Measurements from ENCODE around the gene STK17A.

The STK17A gene

DNA sequence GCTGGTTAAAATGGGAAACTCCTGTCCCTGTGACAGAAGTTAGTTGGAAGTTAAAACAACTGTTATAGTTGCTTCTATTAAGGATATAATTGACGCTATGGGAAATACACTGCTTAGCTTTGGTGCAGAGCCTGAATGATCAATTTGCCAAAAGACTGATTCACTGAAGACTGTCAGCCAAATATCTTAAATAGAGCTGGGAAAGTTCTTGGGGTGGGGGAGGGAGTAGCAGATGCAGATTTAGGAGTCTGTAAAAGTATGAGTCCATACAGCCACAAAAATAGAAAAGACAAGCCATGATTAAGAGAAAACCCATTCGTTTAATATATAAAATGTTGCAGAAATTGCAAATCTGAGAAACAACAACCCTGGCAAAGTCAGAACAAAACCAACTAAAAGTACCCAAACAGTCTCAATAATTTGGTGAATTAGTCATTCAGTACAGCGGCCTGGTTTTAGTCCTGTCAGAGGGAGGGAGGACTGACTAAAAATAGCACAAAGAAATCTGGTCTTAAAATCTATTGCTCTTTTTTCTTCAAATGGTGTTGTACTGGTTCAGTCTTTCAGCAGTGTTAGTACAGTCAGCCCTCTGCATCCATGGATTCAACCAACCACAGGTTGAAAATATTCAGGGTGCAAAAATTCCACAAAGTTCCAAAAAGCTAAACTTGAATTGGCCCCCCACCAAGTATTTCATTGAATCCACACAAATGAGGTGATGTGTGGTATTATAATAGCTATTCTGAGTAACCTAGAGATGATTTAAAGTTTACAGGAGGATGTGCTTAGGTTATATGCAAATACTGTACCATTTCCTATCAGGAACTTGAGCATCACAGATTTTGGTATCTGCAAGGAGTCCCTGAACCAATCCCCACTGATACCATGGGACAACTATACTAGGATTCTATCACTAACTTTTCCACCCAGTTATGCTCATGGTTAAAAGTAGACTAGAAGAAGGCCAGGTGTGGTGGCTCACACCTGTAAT lies 30.0 kb downstream of the STK17A start:
- Histone ChIP-seq H3K36me3 (replicated peaks in 1 of 2; ENCODE audit: control insufficient read depth in 2 of 2, insufficient read depth in 2 of 2, low read length in 2 of 2) (peaks cover 6 to 47% of the 10 kb centered on the region in 2 donors), H3K9ac (ENCODE audit: low read depth, low read length, poor library complexity) (no peak overlapping the region), H3K14ac (ENCODE audit: low read length) (no peak overlapping the region), H3K79me1 (ENCODE audit: low read depth, low read length) (no peaks in the 10 kb centered on the region), H2AK5ac (ENCODE audit: low read depth, low read length) (no peak overlapping the region), H2BK15ac (ENCODE audit: low read length) (no peak overlapping the region), H3K23ac (ENCODE audit: low read depth, low read length, poor library complexity) (no peak overlapping the region), H3K18ac (ENCODE audit: low read length) (no peak overlapping the region), H3K4me1 (ENCODE audit: control insufficient read depth in 2 of 2, insufficient read depth in 1 of 2, low read depth in 1 of 2, low read length in 2 of 2) (peaks cover under 1 to 2% of the 10 kb centered on the region in 2 donors), H2BK5ac (ENCODE audit: low read length) (no peak overlapping the region), H3K4me3 (ENCODE audit: low read length in 2 of 2) (no peak overlapping the region), H3K4ac (ENCODE audit: low read length) (no peak overlapping the region), H3K27ac (replicated peaks; ENCODE audit: low read length) (no peak overlapping the region), H2BK12ac (ENCODE audit: low read length) (no peak overlapping the region), H2AFZ (ENCODE audit: low read length) (no peak overlapping the region), H4K91ac (ENCODE audit: low read depth, low read length, poor library complexity) (no peak overlapping the region), H3K4me2 (ENCODE audit: insufficient read depth, low read length, poor library complexity, severe bottlenecking) (no peak overlapping the region), H4K8ac (ENCODE audit: low read depth, low read length) (no peak overlapping the region), H2BK120ac (ENCODE audit: low read depth, low read length) (no peak overlapping the region), H3K9me3 (replicated peaks in 1 of 2; ENCODE audit: control insufficient read depth in 2 of 2, insufficient read depth in 1 of 2, low read depth in 1 of 2, low read length in 2 of 2) (peaks cover 0 to 3% of the 10 kb centered on the region in 2 donors), H3K27me3 (ENCODE audit: control insufficient read depth in 3 of 3, insufficient read depth in 3 of 3, low read depth in 1 of 3, low read length in 3 of 3) (no peaks in the 10 kb centered on the region)
- no CpG with 5 or more reads among the region's 3 CpGs for WGBS, 2 donors (ENCODE audit: extremely low coverage in 2 of 2, insufficient read length in 2 of 2, insufficient replicate concordance in 1 of 2)
- DNase-seq (ENCODE audit: low spot score), result no peak

DNA sequence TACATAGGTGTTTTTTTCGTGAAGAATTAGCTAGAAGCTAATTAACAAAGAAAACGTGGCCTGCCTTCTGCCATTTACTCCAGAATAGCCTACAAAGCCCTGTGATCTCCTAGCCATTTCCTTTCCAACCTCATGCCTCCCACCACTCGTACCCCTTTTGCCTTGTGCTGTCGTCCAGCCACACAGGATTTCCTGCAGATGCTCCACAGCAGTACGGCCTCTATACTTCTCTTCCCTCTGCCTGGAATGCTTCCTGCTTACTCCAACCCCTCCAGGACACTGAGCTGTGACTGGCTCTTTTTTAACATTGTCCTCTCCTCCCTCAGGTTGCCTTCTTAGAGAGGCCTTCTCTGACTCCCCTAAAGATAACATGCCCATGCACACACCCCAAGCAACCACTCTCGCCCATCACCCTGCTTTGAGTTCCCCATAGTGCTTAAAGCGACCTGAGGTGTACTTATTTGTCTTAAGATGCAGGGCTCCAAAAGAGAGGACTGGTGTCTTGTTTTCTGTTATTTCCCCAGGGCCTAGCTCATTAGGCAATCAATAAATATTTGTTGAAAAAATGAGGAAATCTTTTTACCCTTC lies 32.7 kb downstream of the STK17A start:
- no peak overlapping the region for H2BK120ac ChIP-seq (ENCODE audit: low read depth, low read length)
- no peak overlapping the region for H3K4me2 ChIP-seq (ENCODE audit: insufficient read depth, low read length, poor library complexity, severe bottlenecking)
- no peak overlapping the region for H4K91ac ChIP-seq (ENCODE audit: low read depth, low read length, poor library complexity)
- no CpG with 5 or more reads among the region's 7 CpGs for WGBS, 2 donors (ENCODE audit: extremely low coverage in 2 of 2, insufficient read length in 2 of 2, insufficient replicate concordance in 1 of 2)
- no peak overlapping the region for H3K4ac ChIP-seq (ENCODE audit: low read length)
- H2AFZ ChIP-seq (ENCODE audit: low read length), result no peak overlapping the region
- no peaks in the 10 kb centered on the region for H3K27me3 ChIP-seq (ENCODE audit: control insufficient read depth in 3 of 3, insufficient read depth in 3 of 3, low read depth in 1 of 3, low read length in 3 of 3)
- no peak overlapping the region for H3K4me3 ChIP-seq (ENCODE audit: low read length in 2 of 2)
- peaks cover 0 to 5% of the 10 kb centered on the region in 2 donors for H3K9me3 ChIP-seq (replicated peaks in 1 of 2; ENCODE audit: control insufficient read depth in 2 of 2, insufficient read depth in 1 of 2, low read depth in 1 of 2, low read length in 2 of 2)
- no peaks in the 10 kb centered on the region for H3K79me1 ChIP-seq (ENCODE audit: low read depth, low read length)
- H4K8ac ChIP-seq (ENCODE audit: low read depth, low read length), result no peak overlapping the region
- peaks cover 6 to 11% of the 10 kb centered on the region in 2 donors for H3K4me1 ChIP-seq (ENCODE audit: control insufficient read depth in 2 of 2, insufficient read depth in 1 of 2, low read depth in 1 of 2, low read length in 2 of 2)
- no peak overlapping the region for H2BK5ac ChIP-seq (ENCODE audit: low read length)
- H3K18ac ChIP-seq (ENCODE audit: low read length), result no peak overlapping the region
- DNase-seq (ENCODE audit: low spot score), result no peak
- no peak overlapping the region for H3K9ac ChIP-seq (ENCODE audit: low read depth, low read length, poor library complexity)
- H3K27ac ChIP-seq (replicated peaks; ENCODE audit: low read length), result no peak overlapping the region
- H2BK15ac ChIP-seq (ENCODE audit: low read length), result no peak overlapping the region
- no peak overlapping the region for H2BK12ac ChIP-seq (ENCODE audit: low read length)
- no peak overlapping the region for H2AK5ac ChIP-seq (ENCODE audit: low read depth, low read length)
- H3K14ac ChIP-seq (ENCODE audit: low read length), result no peak overlapping the region
- H3K23ac ChIP-seq (ENCODE audit: low read depth, low read length, poor library complexity), result no peak overlapping the region
- H3K36me3 ChIP-seq (replicated peaks in 1 of 2; ENCODE audit: control insufficient read depth in 2 of 2, insufficient read depth in 2 of 2, low read length in 2 of 2), result peaks cover 2 to 44% of the 10 kb centered on the region in 2 donors

DNA sequence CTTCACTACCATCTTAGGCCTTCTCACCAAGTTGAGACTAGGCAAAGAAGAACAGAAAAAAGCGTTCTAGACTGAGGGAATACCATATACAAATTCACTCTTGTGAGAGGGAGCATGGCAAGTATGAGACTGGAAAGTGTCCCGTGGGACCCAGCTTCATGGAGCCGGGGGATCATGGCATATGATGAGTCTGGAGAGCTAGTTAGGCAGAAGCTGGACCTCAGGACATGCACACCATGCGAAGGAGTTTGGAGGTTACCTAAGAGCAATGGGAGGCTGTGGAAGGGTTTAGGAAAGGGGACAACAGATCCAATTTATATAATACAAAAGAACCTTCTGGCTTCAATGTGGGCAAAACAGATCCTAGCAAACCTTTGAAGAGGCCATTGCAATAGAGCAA lies 34.1 kb downstream of the STK17A start:
- no peak overlapping the region for H3K4ac ChIP-seq (ENCODE audit: low read length)
- H2BK15ac ChIP-seq (ENCODE audit: low read length), result no peak overlapping the region

DNA sequence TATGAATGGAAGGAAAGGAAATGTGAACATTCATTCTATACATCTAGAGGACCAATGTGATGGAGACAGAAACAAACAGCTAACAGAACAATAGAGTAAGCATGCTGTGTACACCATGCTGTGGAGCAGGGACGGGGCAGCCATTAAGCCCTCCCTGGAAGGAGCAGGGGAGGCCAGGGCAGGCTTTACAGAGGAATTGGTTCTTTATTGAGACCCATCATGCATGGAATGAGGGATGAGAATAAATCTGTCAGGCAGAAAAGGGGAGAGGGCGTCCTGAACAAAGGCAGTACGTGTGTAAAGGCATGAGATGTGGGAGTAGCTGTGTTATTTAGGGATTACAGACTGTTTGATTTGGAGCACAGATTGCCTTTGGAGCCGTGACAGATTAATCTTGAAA lies 35.2 kb downstream of the STK17A start:
- Histone ChIP-seq H2BK120ac (ENCODE audit: low read depth, low read length) (no peak overlapping the region), H3K4me3 (ENCODE audit: low read length in 2 of 2) (no peak overlapping the region), H2BK15ac (ENCODE audit: low read length) (no peak overlapping the region), H2BK12ac (ENCODE audit: low read length) (no peak overlapping the region), H3K4me1 (ENCODE audit: control insufficient read depth in 2 of 2, insufficient read depth in 1 of 2, low read depth in 1 of 2, low read length in 2 of 2) (peaks cover 6 to 9% of the 10 kb centered on the region in 2 donors), H3K18ac (ENCODE audit: low read length) (no peak overlapping the region), H3K9me3 (replicated peaks in 1 of 2; ENCODE audit: control insufficient read depth in 2 of 2, insufficient read depth in 1 of 2, low read depth in 1 of 2, low read length in 2 of 2) (peaks cover 0 to 5% of the 10 kb centered on the region in 2 donors), H4K8ac (ENCODE audit: low read depth, low read length) (no peak overlapping the region), H2AFZ (ENCODE audit: low read length) (no peak overlapping the region), H3K4me2 (ENCODE audit: insufficient read depth, low read length, poor library complexity, severe bottlenecking) (no peak overlapping the region), H3K27ac (replicated peaks; ENCODE audit: low read length) (no peak overlapping the region), H2AK5ac (ENCODE audit: low read depth, low read length) (no peak overlapping the region), H4K91ac (ENCODE audit: low read depth, low read length, poor library complexity) (no peak overlapping the region), H3K4ac (ENCODE audit: low read length) (no peak overlapping the region), H3K27me3 (ENCODE audit: control insufficient read depth in 3 of 3, insufficient read depth in 3 of 3, low read depth in 1 of 3, low read length in 3 of 3) (no peaks in the 10 kb centered on the region), H3K79me1 (ENCODE audit: low read depth, low read length) (no peaks in the 10 kb centered on the region), H3K36me3 (replicated peaks in 1 of 2; ENCODE audit: control insufficient read depth in 2 of 2, insufficient read depth in 2 of 2, low read length in 2 of 2) (peaks cover 0 to 54% of the 10 kb centered on the region in 2 donors), H3K9ac (ENCODE audit: low read depth, low read length, poor library complexity) (no peak overlapping the region), H3K14ac (ENCODE audit: low read length) (no peak overlapping the region), H3K23ac (ENCODE audit: low read depth, low read length, poor library complexity) (no peak overlapping the region), H2BK5ac (ENCODE audit: low read length) (no peak overlapping the region)
- no peak for DNase-seq (ENCODE audit: low spot score)
- no CpG with 5 or more reads among the region's 4 CpGs for WGBS, 2 donors (ENCODE audit: extremely low coverage in 2 of 2, insufficient read length in 2 of 2, insufficient replicate concordance in 1 of 2)

More for the DNA sequence above, 34.1 kb downstream of the STK17A start:
- no peak overlapping the region for H2AFZ ChIP-seq (ENCODE audit: low read length)
- H3K4me3 ChIP-seq (ENCODE audit: low read length in 2 of 2), result no peak overlapping the region
- no peak overlapping the region for H3K14ac ChIP-seq (ENCODE audit: low read length)
- no peak overlapping the region for H4K8ac ChIP-seq (ENCODE audit: low read depth, low read length)
- no peak overlapping the region for H3K27ac ChIP-seq (replicated peaks; ENCODE audit: low read length)
- peaks cover 0 to 5% of the 10 kb centered on the region in 2 donors for H3K9me3 ChIP-seq (replicated peaks in 1 of 2; ENCODE audit: control insufficient read depth in 2 of 2, insufficient read depth in 1 of 2, low read depth in 1 of 2, low read length in 2 of 2)
- no peaks in the 10 kb centered on the region for H3K79me1 ChIP-seq (ENCODE audit: low read depth, low read length)
- no peak overlapping the region for H3K18ac ChIP-seq (ENCODE audit: low read length)
- H2BK120ac ChIP-seq (ENCODE audit: low read depth, low read length), result no peak overlapping the region
- no peak overlapping the region for H3K23ac ChIP-seq (ENCODE audit: low read depth, low read length, poor library complexity)
- no peak overlapping the region for H2BK12ac ChIP-seq (ENCODE audit: low read length)
- no peak overlapping the region for H3K9ac ChIP-seq (ENCODE audit: low read depth, low read length, poor library complexity)
- no peak overlapping the region for H2AK5ac ChIP-seq (ENCODE audit: low read depth, low read length)
- H4K91ac ChIP-seq (ENCODE audit: low read depth, low read length, poor library complexity), result no peak overlapping the region
- H3K4me2 ChIP-seq (ENCODE audit: insufficient read depth, low read length, poor library complexity, severe bottlenecking), result no peak overlapping the region
- no peak for DNase-seq (ENCODE audit: low spot score)
- no peaks in the 10 kb centered on the region for H3K27me3 ChIP-seq (ENCODE audit: control insufficient read depth in 3 of 3, insufficient read depth in 3 of 3, low read depth in 1 of 3, low read length in 3 of 3)
- peaks cover 2 to 46% of the 10 kb centered on the region in 2 donors for H3K36me3 ChIP-seq (replicated peaks in 1 of 2; ENCODE audit: control insufficient read depth in 2 of 2, insufficient read depth in 2 of 2, low read length in 2 of 2)
- WGBS, 2 donors (ENCODE audit: extremely low coverage in 2 of 2, insufficient read length in 2 of 2, insufficient replicate concordance in 1 of 2), result no CpG with 5 or more reads among the region's 4 CpGs
- no peak overlapping the region for H2BK5ac ChIP-seq (ENCODE audit: low read length)
- peaks cover 6 to 11% of the 10 kb centered on the region in 2 donors for H3K4me1 ChIP-seq (ENCODE audit: control insufficient read depth in 2 of 2, insufficient read depth in 1 of 2, low read depth in 1 of 2, low read length in 2 of 2)
